SU-DHL-6 (cell line): ENCODE measurements around the gene PRKN.

ENCODE experiments used
- CTCF ChIP-seq: fragments of 200-600 bp; sonication (generic); IDR thresholded peaks from one replicate; pipeline ENCODE4 v1.5.1; 2017; ENCODE audit warnings: antibody characterized with exemption, mild to moderate bottlenecking, low read length, moderate library complexity; ENCODE audit not compliant: insufficient read depth, poor library complexity, severe bottlenecking
- EZH2phosphoT487 ChIP-seq: fragments of 200-600 bp; sonication (generic), shearing (Covaris generic); conservative IDR thresholded peaks from 2 replicates; pipeline ENCODE4 v1.6.1; 2018; ENCODE audit warnings: mild to moderate bottlenecking, antibody characterized with exemption, low read length, moderate library complexity, mixed read lengths

GRCh38 chr6:161740486-161740885, 987.1 kb downstream of the PRKN start:
- no peak for TF ChIP-seq CTCF
- no peak for TF ChIP-seq EZH2phosphoT487
